Natural killer cell (primary cell): ENCODE data around the gene WDHD1. TPM values are rescaled to one million over a fixed set of nuclear protein-coding genes. Genes with fewer than 3 reads are reported as not detected.

Source experiments
- ATAC-seq, 3 donors: fragments of 150-1000 bp in 2 of 3; fragments of 200-7000 bp in 1 of 3; cut with Tn5 transposase; 1 replicate in 1 of 3; 2 replicates in 2 of 3; pipeline ENCODE4 v1.10.0; 2021; ENCODE audit warnings: mild to moderate bottlenecking in 2 of 3, moderate library complexity in 2 of 3
- DNase-seq, 2 donors: peaks; one replicate each; pipeline versions ENCODE4 v3.0.0 to v3.0.0-alpha.2; 2013 to 2021; ENCODE audit warnings: mixed read lengths in 1 of 2
- H3K27ac ChIP-seq: one replicate; pipeline ENCODE4 v1.5.1; 2013; ENCODE audit warnings: mild to moderate bottlenecking, low read length
- H3K27me3 ChIP-seq: one replicate; pipeline ENCODE4 v1.6.1; 2013; ENCODE audit warnings: low read length; ENCODE audit not compliant: control insufficient read depth, insufficient read depth
- H3K36me3 ChIP-seq: one replicate; pipeline ENCODE4 v1.6.1; 2013; ENCODE audit warnings: low read length; ENCODE audit not compliant: control insufficient read depth, insufficient read depth
- H3K4me1 ChIP-seq: one replicate; pipeline ENCODE4 v1.6.1; 2013; ENCODE audit warnings: low read length; ENCODE audit not compliant: control insufficient read depth, insufficient read depth
- H3K4me3 ChIP-seq: one replicate; pipeline ENCODE4 v1.5.1; 2013; ENCODE audit warnings: low read length
- H3K9me3 ChIP-seq: one replicate; pipeline ENCODE4 v1.6.1; 2013; ENCODE audit warnings: low read length; ENCODE audit not compliant: control insufficient read depth, insufficient read depth
- H3K27ac Mint-ChIP-seq, 2 donors: one replicate each; pipeline ENCODE4 v1.8.0; 2022; ENCODE audit warnings: mild to moderate bottlenecking in 2 of 2, mixed read lengths in 2 of 2, moderate library complexity in 1 of 2
- H3K27me3 Mint-ChIP-seq, 2 donors: one replicate each; pipeline ENCODE4 v1.8.0; 2022; ENCODE audit warnings: low read depth in 2 of 2, mixed read lengths in 2 of 2
- H3K36me3 Mint-ChIP-seq: one replicate; pipeline ENCODE4 v1.8.0; 2022; ENCODE audit warnings: mixed read lengths
- H3K4me1 Mint-ChIP-seq, 2 donors: one replicate each; pipeline ENCODE4 v1.8.0; 2022; ENCODE audit warnings: mixed read lengths in 2 of 2
- H3K4me3 Mint-ChIP-seq: one replicate; pipeline ENCODE4 v1.8.0; 2022; ENCODE audit warnings: mild to moderate bottlenecking, moderate library complexity, mixed read lengths
- H3K9me3 Mint-ChIP-seq, 2 donors: one replicate each; pipeline ENCODE4 v1.8.0; 2022; ENCODE audit warnings: mixed read lengths in 2 of 2
- CTCF ChIP-seq: fragments of 200-600 bp; IDR thresholded peaks from one replicate; pipeline ENCODE4 v1.8.0; 2022; ENCODE audit warnings: antibody characterized with exemption
- WGBS: methylation state at CpG from one replicate; pipeline ENCODE4 v1.1.7; 2013; ENCODE audit warnings: missing lambda C conversion rate; ENCODE audit not compliant: insufficient coverage; 5-methylcytosine and 5-hydroxymethylcytosine counted together
- intact Hi-C: fragments of 100-400 bp; cut with micrococcal nuclease; formaldehyde crosslinking; loops from one replicate; pipeline ENCODE4 v1.14.2; 2022
- total RNA-seq, 4 donors: library from RNA; stranded (reverse); fragments of 120-200 nt in 1 of 4; gene quantifications; one replicate each; pipeline versions ENCODE4 v1.2.3 to v1.2.4, GENCODE V29; 2013 to 2022

The WDHD1 gene
- total RNA-seq, 3 donors from 2014 or later (not counting 1 experiment from before 2014, with no cell fraction given), result 4.5 to 5.4 (median 5.3) TPM

- intact Hi-C loops, result loop anchor here (10.0 kb wide), 1 partner anchor 215 kb away; the partner anchor contains the start of gene FBXO34
- Mint-ChIP-seq H3K4me1 (peaks cover 41 to 51% of the 10 kb centered on the region in 2 donors), H3K4me3 (no peak overlapping the region), H3K27ac (peak overlapping the region; percentile 49 to 77), H3K36me3 (peaks cover 7% of the 10 kb centered on the region), H3K27me3 (no peaks in the 10 kb centered on the region), H3K9me3 (no peaks in the 10 kb centered on the region)
- H3K36me3 ChIP-seq, result peaks cover 29% of the 10 kb centered on the region
- no peaks in the 10 kb centered on the region for H3K4me1 ChIP-seq
- H3K4me3 ChIP-seq, result no peak overlapping the region
- H3K27me3 ChIP-seq, result no peaks in the 10 kb centered on the region
- 98% methylated on average over 5 of the region's 5 CpGs for WGBS
- H3K9me3 ChIP-seq, result no peaks in the 10 kb centered on the region
- DNase-seq (no peak), ATAC-seq (no peak)
- no peak overlapping the region for H3K27ac ChIP-seq
- TF ChIP-seq CTCF, result no peak
These were observed 32.4 kb upstream of the WDHD1 start for GRCh38 chr14:55059333-55059732.

GRCh38 chr14:55057919-55058318 is 31.0 kb upstream of the WDHD1 start:
- Mint-ChIP-seq H3K27ac (peak overlapping the region in 1 of 2 donors; percentile 49), H3K36me3 (peaks cover under 1% of the 10 kb centered on the region), H3K4me3 (no peak overlapping the region), H3K27me3 (no peaks in the 10 kb centered on the region), H3K9me3 (no peaks in the 10 kb centered on the region), H3K4me1 (peaks cover 49 to 59% of the 10 kb centered on the region in 2 donors)
- Histone ChIP-seq H3K27ac (no peak overlapping the region), H3K9me3 (no peaks in the 10 kb centered on the region), H3K36me3 (peaks cover 18% of the 10 kb centered on the region), H3K27me3 (no peaks in the 10 kb centered on the region), H3K4me3 (no peak overlapping the region), H3K4me1 (peaks cover 3% of the 10 kb centered on the region)
- TF ChIP-seq CTCF, result no peak
- 100% methylated on average over 5 of the region's 5 CpGs for WGBS
- ATAC-seq (no peak), DNase-seq (no peak)
- intact Hi-C loops, result loop anchor here (10.0 kb wide), 1 partner anchor 217 kb away; the partner anchor contains the start of gene FBXO34

GRCh38 chr14:55054098-55054497 is 27.2 kb upstream of the WDHD1 start:
- H3K4me3 Mint-ChIP-seq, result peak overlapping the region; percentile 92
- Histone ChIP-seq H3K9me3 (no peaks in the 10 kb centered on the region), H3K36me3 (peaks cover 3% of the 10 kb centered on the region), H3K4me1 (peaks cover 15% of the 10 kb centered on the region), H3K27ac (no peak overlapping the region), H3K4me3 (no peak overlapping the region), H3K27me3 (no peaks in the 10 kb centered on the region)
- whole genome bisulfite sequencing, result over 99% methylated on average over 11 of the region's 13 CpGs
- no peak for DNase-seq
- no peak for TF ChIP-seq CTCF
- no peaks in the 10 kb centered on the region for H3K36me3 Mint-ChIP-seq
- peaks cover 44 to 47% of the 10 kb centered on the region in 2 donors for H3K4me1 Mint-ChIP-seq
- H3K9me3 Mint-ChIP-seq, result no peaks in the 10 kb centered on the region
- no peaks in the 10 kb centered on the region for H3K27me3 Mint-ChIP-seq
- intact Hi-C loops, result loop anchor here (5.0 to 10.0 kb wide), 2 partner anchors 221 to 528 kb away; partner anchors contain the start of genes FBXO34 and KTN1
- ATAC-seq, result no peak
- H3K27ac Mint-ChIP-seq, result peak overlapping the region; percentile 86 to 93

GRCh38 chr14:55053500-55053899 is 26.6 kb upstream of the WDHD1 start:
- peak overlapping the region; percentile 92 for H3K4me3 Mint-ChIP-seq
- TF ChIP-seq CTCF, result no peak
- H3K36me3 Mint-ChIP-seq, result no peaks in the 10 kb centered on the region
- DNase-seq, result no peak
- Histone ChIP-seq H3K27me3 (no peaks in the 10 kb centered on the region), H3K4me3 (no peak overlapping the region), H3K4me1 (peaks cover 15% of the 10 kb centered on the region), H3K9me3 (no peaks in the 10 kb centered on the region), H3K36me3 (peaks cover 3% of the 10 kb centered on the region), H3K27ac (no peak overlapping the region)
- ATAC-seq, result no peak
- WGBS, result 97% methylated on average over 7 of the region's 7 CpGs
- peak overlapping the region; percentile 86 to 93 for H3K27ac Mint-ChIP-seq
- intact Hi-C loops, result loop anchor here (5.0 to 10.0 kb wide), 2 partner anchors 221 to 529 kb away; partner anchors contain the start of genes FBXO34 and KTN1
- no peaks in the 10 kb centered on the region for H3K9me3 Mint-ChIP-seq
- no peaks in the 10 kb centered on the region for H3K27me3 Mint-ChIP-seq
- H3K4me1 Mint-ChIP-seq, result peaks cover 44 to 46% of the 10 kb centered on the region in 2 donors
